GM23338 (cell line): ENCODE measurements around the gene CIRBP. TPM values are rescaled to one million over a fixed set of nuclear protein-coding genes. Genes with fewer than 3 reads are reported as not detected.

Experiments used
- ATAC-seq: fragments of 200-7000 bp; cut with Tn5 transposase; 3 replicates; pipeline ENCODE4 v1.9.1; 2020
- DNase-seq: peaks from one replicate; pipeline ENCODE4 v3.0.0-alpha.2; 2015; ENCODE audit warnings: low spot score
- H2AFZ ChIP-seq: fragments of 200-600 bp; sonication (generic); 2 replicates; pipeline ENCODE4 v1.8.0; 2016; ENCODE audit warnings: antibody characterized with exemption, mild to moderate bottlenecking, moderate library complexity
- H3F3A ChIP-seq: fragments of 200-600 bp; sonication (generic); replicated peaks from 2 replicates; pipeline ENCODE4 v1.8.0; 2017; ENCODE audit warnings: antibody characterized with exemption, mixed run types, low read depth
- H3K27ac ChIP-seq: fragments of 200-600 bp; sonication (generic); 2 replicates; pipeline ENCODE4 v1.6.1; 2016; ENCODE audit warnings: low read depth
- H3K27me3 ChIP-seq: fragments of 200-600 bp; sonication (generic); 2 replicates; pipeline ENCODE4 v1.8.0; 2016; ENCODE audit warnings: mild to moderate bottlenecking, mixed run types, moderate library complexity; ENCODE audit not compliant: insufficient read depth
- H3K36me3 ChIP-seq: fragments of 200-600 bp; sonication (generic); 2 replicates; pipeline ENCODE4 v1.8.0; 2016; ENCODE audit warnings: mild to moderate bottlenecking; ENCODE audit not compliant: insufficient read depth
- H3K4me1 ChIP-seq: fragments of 200-600 bp; sonication (generic); 2 replicates; pipeline ENCODE4 v1.8.0; 2016; ENCODE audit warnings: mild to moderate bottlenecking, moderate library complexity; ENCODE audit not compliant: insufficient read depth
- H3K4me2 ChIP-seq: fragments of 200-600 bp; sonication (generic); 2 replicates; pipeline ENCODE4 v1.7.1; 2017; ENCODE audit warnings: mixed run types
- H3K4me3 ChIP-seq: fragments of 200-600 bp; sonication (generic); 2 replicates; pipeline ENCODE4 v1.6.1; 2016; ENCODE audit warnings: mixed run types
- H3K79me2 ChIP-seq: fragments of 200-600 bp; sonication (generic); replicated peaks from 2 replicates; pipeline ENCODE4 v1.8.0; 2017; ENCODE audit warnings: mild to moderate bottlenecking; ENCODE audit not compliant: insufficient read depth
- H3K9me2 ChIP-seq: fragments of 200-600 bp; sonication (generic); 2 replicates; pipeline ENCODE4 v1.8.0; 2017; ENCODE audit not compliant: insufficient read depth
- H4K20me1 ChIP-seq: fragments of 200-600 bp; sonication (generic); replicated peaks from 2 replicates; pipeline ENCODE4 v1.8.0; 2017; ENCODE audit warnings: mild to moderate bottlenecking; ENCODE audit not compliant: insufficient read depth
- H3K27ac Mint-ChIP-seq: 2 replicates; pipeline ENCODE4 v1.8.0; 2020; ENCODE audit warnings: inconsistent platforms, mild to moderate bottlenecking, moderate library complexity, mixed read lengths
- H3K27me3 Mint-ChIP-seq: 3 replicates; pipeline ENCODE4 v1.8.0; 2022; ENCODE audit warnings: low read depth, mild to moderate bottlenecking, moderate library complexity, mixed read lengths, inconsistent platforms; ENCODE audit not compliant: insufficient read depth, poor library complexity
- H3K36me3 Mint-ChIP-seq: 3 replicates; pipeline ENCODE4 v1.8.0; 2021; ENCODE audit warnings: low read depth, mild to moderate bottlenecking, inconsistent platforms, moderate library complexity, mixed read lengths
- H3K4me1 Mint-ChIP-seq: 3 replicates; pipeline ENCODE4 v1.8.0; 2020; ENCODE audit warnings: mild to moderate bottlenecking, inconsistent platforms, mixed read lengths
- H3K4me3 Mint-ChIP-seq: 3 replicates; pipeline ENCODE4 v1.8.0; 2021; ENCODE audit warnings: moderate library complexity, mild to moderate bottlenecking, inconsistent platforms, mixed read lengths
- H3K9me3 Mint-ChIP-seq: 3 replicates; pipeline ENCODE4 v1.8.0; 2020; ENCODE audit warnings: moderate library complexity, mild to moderate bottlenecking, inconsistent platforms, mixed read lengths
- CTCF ChIP-seq, 2 experiments: fragments of 200-600 bp in 1 of 2; sonication (generic) in 1 of 2; conservative IDR thresholded peaks; 2 replicates each; pipeline versions ENCODE4 v1.5.1 to v1.6.1; 2016 to 2017; ENCODE audit warnings: antibody characterized with exemption in 2 of 2, low read depth in 2 of 2, mild to moderate bottlenecking in 2 of 2, moderate library complexity in 1 of 2
- EZH2 ChIP-seq: fragments of 200-600 bp; sonication (generic); IDR thresholded peaks from one replicate; pipeline ENCODE4 v1.8.0; 2017; ENCODE audit warnings: antibody characterized with exemption, mild to moderate bottlenecking, low read depth; ENCODE audit not compliant: unreplicated experiment
- JUNB ChIP-seq: IDR thresholded peaks from one replicate; pipeline ENCODE4 v1.6.1; 2016; ENCODE audit warnings: antibody characterized with exemption; ENCODE audit not compliant: unreplicated experiment
- NANOG ChIP-seq: IDR thresholded peaks from 2 replicates; pipeline ENCODE4 v1.6.1; 2016; ENCODE audit warnings: antibody characterized with exemption, borderline replicate concordance
- REST ChIP-seq: IDR thresholded peaks from one replicate; pipeline ENCODE4 v1.6.1; 2018; ENCODE audit warnings: antibody characterized with exemption; ENCODE audit not compliant: unreplicated experiment
- ZNF114 ChIP-seq: fragments of 250-450 bp; sonication (Bioruptor Pico); IDR thresholded peaks from 2 replicates; pipeline ENCODE4 v1.5.0; 2020; ENCODE audit warnings: mild to moderate bottlenecking, moderate library complexity
- polyA plus RNA-seq: library from polyadenylated mRNA; unstranded; fragments of >200 nt; fragmentation: Nextera tagmentation; extraction: Ambion mirVana; gene quantifications from 2 replicates; pipeline ENCODE4 v1.2.1, GENCODE V29; 2016
- total RNA-seq: library from RNA; depleted of rRNA; stranded (reverse); fragments of >200 nt; shearing (Covaris generic); gene quantifications from 2 replicates; pipeline ENCODE4 v1.2.3, GENCODE V29; 2014

The CIRBP gene
- total and polyA plus RNA-seq, 2 experiments from 2014 or later, result 153 to 202 TPM

GRCh38 chr19:1224047-1224825 is 44.9 kb upstream of the CIRBP start (continued):
- TF ChIP-seq REST (no peak), EZH2 (no peak)

GRCh38 chr19:1224847-1225246 is 44.3 kb upstream of the CIRBP start:
- no peaks in the 10 kb centered on the region for H3K4me1 Mint-ChIP-seq

More at GRCh38 chr19:1224847-1225246, 44.3 kb upstream of the CIRBP start:
- TF ChIP-seq CTCF (conservative IDR thresholded peaks at IDR 0.05; ENCODE audit: low read depth in 2 of 2) (no peak; a peak in 1 of 4 replicates), JUNB (no peak), ZNF114 (CRISPR knock-in tag) (no peak), NANOG (no peak)
- Mint-ChIP-seq H3K4me3 (no peak overlapping the region), H3K36me3 (peaks cover 4% of the 10 kb centered on the region; the same call in 2 of the 3 replicates), H3K27ac (no peak overlapping the region), H3K27me3 (peaks cover 7% of the 10 kb centered on the region), H3K9me3 (no peaks in the 10 kb centered on the region)
- Histone ChIP-seq H4K20me1 (no peaks in the 10 kb centered on the region; the same call in 1 of the 2 replicates), H3K27ac (no peak overlapping the region), H3K4me1 (no peaks in the 10 kb centered on the region), H3K27me3 (no peaks in the 10 kb centered on the region), H2AFZ (no peak overlapping the region), H3K4me3 (no peak overlapping the region), H3K4me2 (no peak overlapping the region), H3F3A (peaks cover 28% of the 10 kb centered on the region; the same call in 1 of the 2 replicates), H3K9me2 (no peaks in the 10 kb centered on the region), H3K36me3 (no peaks in the 10 kb centered on the region), H3K79me2 (0 out of 2 replicates have a peak, but pooled peaks cover 6% of the 10 kb centered on the region)
- DNase-seq (no peak), ATAC-seq (no peak)
